HG02884 (cell line): ENCODE data around the gene NLGN2.

Experiments used
- ATAC-seq: cut with Tn5 transposase; IDR thresholded peaks from one replicate; pipeline ENCODE4 v1.9.1; 2021; ENCODE audit warnings: mild to moderate bottlenecking, moderate library complexity; ENCODE audit not compliant: unreplicated experiment

Gene NLGN2

DNA sequence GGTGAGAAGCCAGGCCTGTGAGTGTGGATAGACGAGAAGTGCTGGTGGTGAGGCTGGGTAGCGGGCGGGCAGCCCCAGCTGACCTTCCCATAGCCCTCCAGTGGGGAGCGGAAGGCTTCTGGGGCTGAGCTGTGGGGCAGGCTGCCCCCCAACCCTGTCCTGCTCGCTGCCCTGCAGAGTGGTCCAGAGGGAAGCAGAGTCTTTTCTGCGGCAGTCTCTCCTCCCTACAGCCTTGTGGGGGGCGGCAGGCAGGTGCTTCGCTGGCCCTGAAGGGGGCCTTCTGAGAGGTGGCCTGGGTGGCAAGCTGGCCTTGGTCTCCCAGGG, 3.7 kb downstream of the NLGN2 start:
- no peak for ATAC-seq

DNA sequence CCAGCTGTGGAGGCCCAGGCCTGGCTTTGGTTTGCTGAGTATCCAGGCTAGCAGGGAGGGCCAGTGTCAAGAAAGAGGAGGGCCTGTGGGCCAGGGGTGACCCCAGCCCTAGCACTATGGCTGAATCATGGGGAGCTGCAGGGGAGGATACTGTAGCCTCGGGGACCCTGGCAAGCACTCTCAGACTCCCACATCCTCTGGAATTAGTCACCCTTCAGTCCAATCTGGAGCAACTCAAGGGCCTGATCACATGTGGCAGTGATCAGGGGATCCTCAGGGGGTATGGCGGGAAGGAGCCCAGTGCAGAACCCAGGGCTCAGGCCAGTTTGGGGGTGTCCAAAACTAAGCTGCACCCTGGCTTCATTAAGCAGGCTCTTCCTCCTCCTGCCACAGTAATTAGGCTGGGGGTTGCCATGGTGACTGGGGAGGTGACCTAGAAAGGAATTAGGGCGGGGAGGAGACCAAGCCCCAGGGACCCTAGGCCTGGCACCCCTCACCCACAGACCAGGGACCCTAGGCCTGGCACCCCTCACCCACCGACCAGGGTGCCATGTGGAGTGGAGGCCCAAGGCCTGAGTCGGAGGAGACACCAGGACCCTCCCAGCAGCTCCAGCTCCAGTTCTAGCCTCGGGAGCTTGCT, 5.8 kb downstream of the NLGN2 start:
- no peak for ATAC-seq

- ATAC-seq = no peak
Measured at GRCh38 chr17:7414837-7415236, 7.2 kb downstream of the NLGN2 start.

GRCh38 chr17:7415784-7416183, 8.1 kb downstream of the NLGN2 start:
- no peak for ATAC-seq

GRCh38 chr17:7416323-7416722, 8.7 kb downstream of the NLGN2 start:
- no peak for ATAC-seq

GRCh38 chr17:7417056-7417655, 9.5 kb downstream of the NLGN2 start:
- ATAC-seq = no peak

- no peak for ATAC-seq
Measured at GRCh38 chr17:7418472-7419152, 11.0 kb downstream of the NLGN2 start.

- ATAC-seq = no peak
Measured at GRCh38 chr17:7419819-7420610, 12.4 kb downstream of the NLGN2 start, which contains the start of gene SPEM1. SPEM1 (plus strand) TSS chr17:7420324; CDS start chr17:7420385, 61 bp downstream.

DNA sequence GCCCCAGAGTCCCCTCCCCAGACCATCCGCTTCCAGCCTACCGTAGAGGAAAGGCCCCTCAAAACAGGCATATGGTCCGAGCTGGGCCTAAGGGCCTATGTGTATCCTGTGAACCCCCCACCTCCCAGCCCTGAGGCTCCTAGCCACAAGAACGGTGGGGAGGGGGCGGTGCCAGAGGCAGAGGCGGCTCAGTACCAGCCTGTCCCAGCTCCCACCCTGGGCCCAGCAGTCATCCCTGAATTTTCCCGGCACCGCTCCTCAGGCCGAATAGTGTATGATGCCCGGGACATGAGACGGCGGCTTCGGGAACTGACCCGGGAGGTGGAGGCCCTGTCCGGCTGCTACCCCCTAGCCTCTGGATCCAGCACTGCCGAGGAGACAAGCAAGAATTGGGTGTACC, 13.5 kb downstream of the NLGN2 start:
- ATAC-seq = no peak

DNA sequence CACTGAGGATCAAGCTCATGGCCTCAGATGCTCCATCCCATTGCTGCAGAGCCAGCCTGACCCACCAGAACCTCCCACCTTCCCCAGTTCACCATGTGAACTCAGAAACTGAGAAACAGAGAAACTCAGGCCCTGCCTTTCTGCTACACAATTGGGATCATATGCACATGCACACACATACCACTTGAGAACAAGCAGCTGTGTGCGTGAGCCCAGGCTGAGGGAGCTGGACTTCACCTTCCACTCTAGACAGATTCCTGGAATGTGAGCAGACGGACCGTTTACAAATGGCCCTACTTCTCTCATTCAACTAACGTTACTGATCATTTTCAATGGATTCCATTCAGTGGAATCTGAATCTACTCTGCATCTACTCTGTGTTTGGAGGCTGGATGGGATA, 16.0 kb downstream of the NLGN2 start:
- ATAC-seq = no peak

- no peak for ATAC-seq
Measured at GRCh38 chr17:7425316-7425715, 17.7 kb downstream of the NLGN2 start, which contains the start of gene SPEM2. SPEM2 (plus strand) TSS chr17:7425616; CDS start chr17:7425689, 73 bp downstream.

DNA sequence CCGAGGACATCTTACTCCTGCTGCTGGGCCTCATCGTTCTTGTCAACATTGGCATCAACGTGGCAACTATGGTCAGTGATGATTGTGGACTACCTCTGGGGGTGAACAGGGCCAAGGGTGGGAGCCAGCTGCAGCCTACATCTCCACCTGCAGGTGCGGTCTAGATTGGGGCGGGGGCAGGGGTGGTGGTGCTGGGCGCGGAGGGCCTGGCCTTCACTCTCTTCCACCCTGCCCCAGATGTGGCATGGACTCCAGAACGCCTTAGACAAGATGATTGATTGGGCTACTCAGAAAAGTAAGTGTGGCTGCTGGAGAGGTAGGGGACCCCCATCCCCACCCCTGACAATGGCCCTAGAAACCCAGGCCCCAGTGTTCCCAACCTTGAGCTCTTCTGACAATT, 18.1 kb downstream of the NLGN2 start:
- no peak for ATAC-seq

DNA sequence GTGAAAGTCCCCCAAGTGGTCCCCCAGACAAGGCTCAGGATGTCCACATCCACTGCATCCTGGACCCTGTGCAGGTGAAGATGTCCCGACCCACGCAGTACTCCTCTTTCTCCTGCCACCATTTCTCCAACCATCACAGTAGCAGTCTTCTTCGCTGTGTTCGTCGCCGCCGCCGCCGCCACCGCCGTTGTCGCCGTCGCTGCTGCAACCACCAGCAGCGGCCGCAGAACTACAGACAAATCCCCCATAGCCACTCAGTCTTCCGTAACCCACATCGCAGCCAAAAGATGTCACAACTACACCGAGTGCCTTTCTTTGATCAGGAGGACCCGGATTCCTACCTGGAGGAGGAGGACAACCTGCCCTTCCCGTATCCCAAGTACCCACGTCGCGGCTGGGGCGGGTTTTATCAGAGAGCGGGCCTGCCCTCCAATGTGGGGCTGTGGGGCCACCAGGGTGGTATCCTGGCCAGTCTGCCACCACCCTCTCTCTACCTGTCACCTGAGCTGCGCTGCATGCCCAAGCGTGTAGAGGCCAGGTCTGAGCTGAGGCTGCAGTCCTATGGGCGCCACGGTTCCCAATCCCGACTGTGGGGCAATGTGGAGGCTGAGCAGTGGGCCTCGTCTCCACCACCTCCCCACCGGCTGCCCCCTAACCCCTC, 18.7 kb downstream of the NLGN2 start:
- ATAC-seq = no peak

GRCh38 chr17:7426896-7427489, 19.3 kb downstream of the NLGN2 start:
- no peak for ATAC-seq

DNA sequence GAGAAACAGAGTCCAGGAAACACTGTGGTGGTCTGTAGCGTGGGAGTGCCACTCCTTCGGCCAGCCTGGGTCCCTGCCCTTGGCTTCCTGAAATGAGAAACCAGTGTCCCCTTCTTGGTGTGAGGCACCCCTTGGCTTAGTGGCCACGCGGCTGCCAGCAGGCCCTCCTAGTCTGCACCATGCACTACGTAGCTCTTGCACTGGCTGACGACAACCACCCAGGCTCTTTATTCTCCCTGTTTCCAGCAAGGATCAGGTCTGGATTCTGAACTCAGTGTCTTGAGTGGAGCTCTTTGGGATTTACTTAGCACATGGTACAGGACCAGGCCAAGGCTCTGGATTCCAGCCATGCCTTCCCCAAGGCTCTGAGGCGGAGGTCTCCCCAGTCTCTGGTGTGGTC, 19.9 kb downstream of the NLGN2 start:
- no peak for ATAC-seq

DNA sequence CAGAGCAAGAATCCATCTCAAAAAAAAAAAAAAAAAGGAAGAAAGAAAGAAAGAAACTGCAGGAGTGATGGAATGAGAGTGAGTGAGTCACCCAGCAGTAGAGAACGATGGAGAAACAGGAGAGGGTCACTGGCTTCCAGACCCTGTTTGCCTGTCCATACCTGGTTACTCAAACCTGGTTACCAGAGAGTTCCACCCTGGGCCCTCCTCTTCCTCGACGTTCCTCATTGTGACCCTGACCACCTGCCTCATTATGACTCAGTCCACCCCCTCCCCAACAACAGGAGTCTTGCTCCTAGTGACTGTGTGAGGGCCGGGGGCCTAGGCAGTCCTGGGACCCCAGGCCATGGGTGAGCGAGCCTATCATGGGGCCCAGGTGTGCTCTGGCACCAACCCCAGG, 20.9 kb downstream of the NLGN2 start, which contains the start of gene SPEM3:
Gene SPEM3, plus strand, starts transcription at position 301 of the 400 bp plus-strand sequence. Its CDS starts 46 bp downstream, at position 347.
- ATAC-seq = no peak

DNA sequence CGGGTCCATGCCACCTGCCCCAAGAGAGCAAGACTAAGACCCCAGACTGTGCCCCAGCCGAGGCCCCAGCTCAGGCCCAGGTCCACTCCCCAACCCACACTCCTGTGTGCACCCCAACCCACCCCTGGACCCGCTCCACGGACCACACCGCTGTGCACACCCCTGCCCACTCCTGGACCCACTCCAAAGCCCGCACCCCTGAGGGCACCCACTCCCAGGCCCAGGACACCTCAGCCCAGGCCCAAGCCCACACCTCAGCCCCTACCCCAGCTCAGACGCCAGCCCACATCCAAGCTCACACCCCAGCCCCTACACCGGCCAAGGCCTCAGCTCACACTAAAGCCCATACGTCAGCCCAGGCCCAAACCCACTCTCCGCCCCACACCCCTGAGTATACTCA, 22.1 kb downstream of the NLGN2 start:
- no peak for ATAC-seq

GRCh38 chr17:7431231-7431630, 23.6 kb downstream of the NLGN2 start:
- ATAC-seq = no peak

DNA sequence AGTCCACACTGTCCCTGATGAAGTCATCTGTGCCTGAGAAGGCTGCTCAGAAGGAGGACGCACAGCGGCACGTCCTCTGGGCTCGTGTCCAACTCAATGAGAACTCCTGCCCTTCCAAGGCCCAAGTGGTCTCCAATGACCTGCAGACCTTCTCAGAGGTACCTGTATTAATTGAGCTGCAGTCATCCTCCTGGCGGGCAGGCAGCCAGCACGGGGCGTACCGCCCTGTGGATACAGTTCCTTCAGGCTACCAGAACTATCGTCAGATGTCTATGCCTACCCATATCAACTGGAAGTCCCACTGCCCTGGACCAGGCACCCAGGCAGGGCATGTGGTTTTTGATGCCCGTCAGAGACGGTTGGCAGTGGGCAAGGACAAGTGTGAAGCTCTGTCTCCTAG, 24.7 kb downstream of the NLGN2 start:
- ATAC-seq = no peak
